OCI-LY7 (cell line): ENCODE measurements around the gene ZNF136. TPM values are rescaled to one million over a fixed set of nuclear protein-coding genes. Genes with fewer than 3 reads are reported as not detected.

Experiments used
- BruUV-seq: library from RNA; stranded (reverse); fragments of 400-500 nt; replicated peaks from 2 replicates; lab custom pipeline; 2021; lab: Mats Ljungman, UMichigan
- CTCF ChIA-PET: fragments of 300-600 bp; sonication (Branson Sonifier 250); formaldehyde crosslinking; loops from one replicate; lab custom pipeline; 2022; ENCODE audit warnings: antibody characterized with exemption; ENCODE audit not compliant: unreplicated experiment; lab: Charles Lee
- POLR2A ChIA-PET: fragments of 300-600 bp; sonication (Branson Sonifier 250); formaldehyde crosslinking; loops from one replicate; lab custom pipeline; 2022; ENCODE audit warnings: antibody characterized with exemption; lab: Charles Lee
- DNase-seq: peaks from one replicate; pipeline ENCODE4 v3.0.0-alpha.2; 2015; ENCODE audit warnings: low spot score
- H2AFZ ChIP-seq: fragments of 200-600 bp; sonication (generic), shearing (Covaris generic); 2 replicates; pipeline ENCODE4 v1.6.1; 2014; ENCODE audit warnings: mild to moderate bottlenecking, antibody characterized with exemption, low read length, moderate library complexity
- H3K27ac ChIP-seq: fragments of 200-600 bp; sonication (generic); 2 replicates; pipeline ENCODE4 v1.5.1; 2014; ENCODE audit warnings: mixed run types, low read depth, mild to moderate bottlenecking, moderate library complexity, low read length, inconsistent platforms; ENCODE audit not compliant: poor library complexity, severe bottlenecking
- H3K36me3 ChIP-seq: fragments of 200-600 bp; sonication (generic); 2 replicates; pipeline ENCODE4 v1.6.1; 2014; ENCODE audit warnings: mild to moderate bottlenecking, antibody characterized with exemption, low read length, moderate library complexity, mixed read lengths; ENCODE audit not compliant: insufficient read depth
- H3K4me1 ChIP-seq: fragments of 200-600 bp; sonication (generic); 2 replicates; pipeline ENCODE4 v1.5.1; 2014; ENCODE audit warnings: mild to moderate bottlenecking, low read length; ENCODE audit not compliant: insufficient read depth, poor library complexity, severe bottlenecking
- H3K4me2 ChIP-seq: fragments of 200-600 bp; sonication (generic); 2 replicates; pipeline ENCODE4 v1.6.1; 2014; ENCODE audit warnings: mild to moderate bottlenecking, low read length
- H3K4me3 ChIP-seq: fragments of 200-600 bp; sonication (generic); 2 replicates; pipeline ENCODE4 v1.5.1; 2014; ENCODE audit warnings: mild to moderate bottlenecking, low read depth, low read length; ENCODE audit not compliant: poor library complexity, severe bottlenecking
- H3K79me2 ChIP-seq: fragments of 200-600 bp; sonication (generic); 2 replicates; pipeline ENCODE4 v1.6.1; 2016; ENCODE audit warnings: low read depth, mild to moderate bottlenecking, low read length, moderate library complexity, mixed read lengths; ENCODE audit not compliant: insufficient read depth
- H3K9me2 ChIP-seq: fragments of 200-600 bp; sonication (generic); 2 replicates; pipeline ENCODE4 v1.6.1; 2016; ENCODE audit warnings: mild to moderate bottlenecking, low read length, mixed read lengths; ENCODE audit not compliant: insufficient read depth
- H3K9me3 ChIP-seq: fragments of 200-600 bp; sonication (generic); 2 replicates; pipeline ENCODE4 v1.6.1; 2014; ENCODE audit warnings: mild to moderate bottlenecking, mixed run types, low read length, mixed read lengths
- H4K20me1 ChIP-seq: fragments of 200-600 bp; sonication (generic); 2 replicates; pipeline ENCODE4 v1.6.1; 2014; ENCODE audit warnings: mild to moderate bottlenecking, antibody characterized with exemption, low read length, moderate library complexity, mixed read lengths; ENCODE audit not compliant: insufficient read depth
- CTCF ChIP-seq: fragments of 200-600 bp; sonication (generic); conservative IDR thresholded peaks from 2 replicates; pipeline ENCODE4 v1.5.1; 2014; ENCODE audit warnings: mild to moderate bottlenecking, antibody characterized with exemption, low read length, moderate library complexity, mixed read lengths
- EZH2phosphoT487 ChIP-seq: fragments of 200-600 bp; sonication (generic); IDR thresholded peaks from 2 replicates; pipeline ENCODE4 v1.6.1; 2018; ENCODE audit warnings: low read depth, borderline replicate concordance, mild to moderate bottlenecking, mixed run types, antibody characterized with exemption, low read length, moderate library complexity, mixed read lengths
- intact Hi-C: fragments of 100-400 bp; cut with micrococcal nuclease; formaldehyde crosslinking; loops from one replicate; pipeline ENCODE4 v1.10.0; 2022; ENCODE audit not compliant: unreplicated experiment
- total RNA-seq, 2 experiments: library from RNA; depleted of rRNA in 1 of 2; stranded (reverse); fragments of >200 nt in 1 of 2; shearing (Covaris generic) in 1 of 2; gene quantifications; 2 replicates each; pipeline ENCODE4 v1.2.3, GENCODE V29; 2014 to 2022

Gene ZNF136
- total RNA-seq, 2 experiments from 2014 or later = 12.5 to 12.7 TPM

GRCh38 chr19:12137221-12137940 is 25.5 kb upstream of the ZNF136 start:
- Histone ChIP-seq H3K79me2 (peaks cover 11% of the 10 kb centered on the region; the same call in 1 of the 2 replicates), H3K36me3 (peaks cover 38% of the 10 kb centered on the region), H2AFZ (no peak overlapping the region), H3K27ac (no peak overlapping the region), H3K4me1 (peaks cover 26% of the 10 kb centered on the region), H3K9me3 (no peaks in the 10 kb centered on the region), H3K4me3 (no peak overlapping the region), H3K4me2 (0 out of 2 replicates have a peak overlapping the region, but pooled peaks have one; percentile 3), H3K9me2 (no peaks in the 10 kb centered on the region), H4K20me1 (no peaks in the 10 kb centered on the region)
- DNase-seq = peak; percentile 78
- no TSS peak for BruUV-seq
- ChIA-PET CTCF (interaction anchor here (1.1 to 1.6 kb wide), 3 partner anchors 47 to 213 kb away, joined by 3 to 5 read pairs (median 5); no protein-coding TSS in a partner anchor), POLR2A (interaction anchor here (0.7 kb wide), 1 partner anchor 215 kb away, joined by 5 read pairs; no protein-coding TSS in a partner anchor)
- TF ChIP-seq EZH2phosphoT487 (no peak), CTCF (peak; percentile 87)
- intact Hi-C loops = no loop called here

GRCh38 chr19:12139269-12139668 is 23.6 kb upstream of the ZNF136 start:
- no peak overlapping the region for H3K27ac ChIP-seq
- DNase-seq = no peak
- H2AFZ ChIP-seq = peak overlapping the region; percentile 68; the same call in 1 of the 2 replicates
- peak overlapping the region; percentile 96 for H3K4me2 ChIP-seq
- peaks cover 11% of the 10 kb centered on the region; the same call in 1 of the 2 replicates for H3K79me2 ChIP-seq
- BruUV-seq = no TSS peak
- peak overlapping the region; percentile 89 for H3K4me3 ChIP-seq
- ChIA-PET POLR2A (no interaction called here), CTCF (no interaction called here)
- peaks cover 26% of the 10 kb centered on the region for H3K4me1 ChIP-seq
- H3K9me2 ChIP-seq = no peaks in the 10 kb centered on the region
- intact Hi-C loops = no loop called here
- no peak for TF ChIP-seq EZH2phosphoT487
- no peak for TF ChIP-seq CTCF
- no peaks in the 10 kb centered on the region for H4K20me1 ChIP-seq
- peaks cover 21% of the 10 kb centered on the region for H3K36me3 ChIP-seq
- no peaks in the 10 kb centered on the region for H3K9me3 ChIP-seq
